Left cardiac atrium (tissue), 4 donors: ENCODE data around the gene BCL2L14. TPM values are rescaled to one million over a fixed set of nuclear protein-coding genes. Genes with fewer than 3 reads are reported as not detected.

ENCODE experiments used
- ATAC-seq, 2 donors: fragments of 200-7000 bp; cut with Tn5 transposase; one replicate each; pipeline ENCODE4 v1.9.1; 2020; ENCODE audit warnings: mild to moderate bottlenecking in 2 of 2, moderate library complexity in 2 of 2
- DNase-seq: peaks from one replicate; pipeline ENCODE4 v3.0.0-alpha.2; 2020
- intact Hi-C, 2 donors: fragments of 100-400 bp; cut with DNase I; formaldehyde crosslinking; loops; one replicate each; pipeline versions ENCODE4 v1.14.1 to v1.15.1; 2022 to 2023
- total RNA-seq, 2 donors: library from RNA; stranded (reverse); fragmentation: NEBNext Ultra II Directional; extraction: Animal tissue kit (Norgen Biotek cat#: 25700); gene quantifications; one replicate each; pipeline ENCODE4 v1.2.1, GENCODE V29; 2021
- donor health status: DM: no; HTN: yes; CAD: no.
- donor health status: DM: no; HTN: yes; CAD: no; lungs with severe emphysema.
- donor health status: DM: yes; HTN: yes; CAD: no.
- donor health status: Dilated cardiomyopathy.

Gene BCL2L14
- total RNA-seq, 2 donors from 2014 or later, result not detected

DNA sequence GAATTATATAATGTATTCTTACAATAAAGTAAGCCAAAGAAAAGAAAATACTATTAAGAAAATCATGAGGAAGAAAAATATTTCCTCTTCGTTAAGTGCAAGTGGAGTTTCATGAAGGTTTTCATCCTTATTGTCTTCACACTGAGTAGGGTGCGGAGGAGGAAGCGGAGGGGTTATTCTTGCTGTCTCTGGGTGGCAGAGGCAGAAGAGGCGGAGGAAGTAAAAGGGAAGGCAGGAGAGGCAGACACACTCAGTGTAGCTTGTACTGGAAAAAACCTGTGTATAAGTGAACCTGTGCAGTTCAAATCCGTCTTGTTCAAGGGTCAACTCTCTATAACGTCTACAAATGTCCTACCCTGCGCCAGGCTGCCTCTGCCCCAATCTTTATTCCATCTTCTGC is 22.0 kb upstream of the BCL2L14 start:
- intact Hi-C loops, result no loop called here
- no peak for ATAC-seq

DNA sequence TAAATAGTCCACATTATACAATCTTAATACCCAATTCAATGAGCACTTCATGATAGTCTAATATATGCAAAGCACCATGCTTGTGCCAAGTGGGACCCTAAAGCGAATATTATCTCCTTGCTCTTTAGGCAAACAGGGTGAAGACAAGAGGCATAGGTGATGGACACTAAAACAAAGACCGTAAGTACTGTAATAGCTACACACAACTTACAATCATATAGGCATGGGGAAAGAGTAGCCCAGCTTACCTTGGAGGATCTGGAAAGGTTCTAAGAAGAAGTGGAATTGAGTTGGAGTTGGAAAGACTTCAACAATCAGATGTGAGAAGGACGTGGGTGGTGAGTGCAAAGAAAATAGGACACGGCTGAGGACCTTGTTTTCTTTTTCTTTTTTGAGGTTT is 19.1 kb upstream of the BCL2L14 start:
- no peak for ATAC-seq
- intact Hi-C loops, result no loop called here
- no peak for DNase-seq

More for the DNA sequence above, 22.0 kb upstream of the BCL2L14 start:
- no peak for DNase-seq

DNA sequence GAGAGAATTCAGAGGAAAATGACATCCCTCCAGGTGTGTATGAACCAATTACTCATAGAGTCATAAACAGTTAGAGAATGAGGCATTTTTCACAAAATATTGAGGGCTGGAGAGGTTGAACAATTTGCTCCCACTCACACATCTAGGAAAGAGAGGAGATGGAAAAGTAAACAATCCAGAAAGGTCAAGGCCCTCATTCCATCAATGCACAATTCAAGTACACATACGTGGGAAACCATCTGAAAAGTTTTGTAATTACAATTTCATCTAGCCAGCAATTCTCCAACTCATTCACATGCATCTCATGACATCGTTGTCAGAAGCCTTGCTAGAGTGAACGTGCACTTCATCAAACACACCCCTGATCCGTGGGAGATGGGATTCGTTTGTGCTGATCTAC is 15.7 kb upstream of the BCL2L14 start:
- ATAC-seq, result no peak
- DNase-seq, result no peak
- intact Hi-C loops, result no loop called here

DNA sequence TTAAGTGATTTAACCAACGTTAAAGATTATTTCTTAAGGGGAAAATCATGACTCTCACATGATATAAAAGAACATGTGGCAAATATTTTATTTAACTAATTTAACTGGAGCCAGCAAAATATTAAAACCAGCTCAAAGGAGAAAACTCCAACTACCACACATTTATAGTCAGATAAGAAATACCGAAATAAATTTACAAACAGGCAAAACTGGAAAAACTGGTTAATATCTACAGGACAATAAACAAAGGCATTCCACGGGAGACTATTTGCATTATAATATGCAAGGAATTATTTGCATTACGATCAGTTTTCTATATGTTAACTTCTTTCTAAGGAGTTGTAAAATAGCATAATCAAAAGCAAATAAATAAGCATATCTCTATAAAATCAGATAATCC is 13.8 kb upstream of the BCL2L14 start:
- intact Hi-C loops, result no loop called here
- ATAC-seq (no peak), DNase-seq (no peak)

DNA sequence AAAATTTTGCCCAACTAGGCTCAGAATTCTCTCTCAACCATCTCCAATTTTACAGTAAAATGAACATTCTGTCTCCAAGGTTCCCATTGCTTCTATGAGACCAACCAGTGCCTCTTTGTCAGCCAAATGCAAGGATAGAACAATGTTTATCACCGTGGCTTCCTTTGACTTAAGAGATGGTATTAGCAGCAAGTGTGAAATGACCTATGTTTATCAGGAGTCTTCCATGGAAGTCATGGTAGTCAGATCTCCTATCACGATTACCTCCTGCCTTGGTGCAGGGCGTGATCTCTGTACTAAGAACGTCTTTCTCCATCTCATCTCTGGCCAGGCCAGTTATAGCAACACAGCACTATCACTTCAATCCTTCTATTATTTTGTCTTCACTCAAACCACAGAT is 6.1 kb upstream of the BCL2L14 start:
- DNase-seq (no peak), ATAC-seq (no peak)
- intact Hi-C loops, result no loop called here

DNA sequence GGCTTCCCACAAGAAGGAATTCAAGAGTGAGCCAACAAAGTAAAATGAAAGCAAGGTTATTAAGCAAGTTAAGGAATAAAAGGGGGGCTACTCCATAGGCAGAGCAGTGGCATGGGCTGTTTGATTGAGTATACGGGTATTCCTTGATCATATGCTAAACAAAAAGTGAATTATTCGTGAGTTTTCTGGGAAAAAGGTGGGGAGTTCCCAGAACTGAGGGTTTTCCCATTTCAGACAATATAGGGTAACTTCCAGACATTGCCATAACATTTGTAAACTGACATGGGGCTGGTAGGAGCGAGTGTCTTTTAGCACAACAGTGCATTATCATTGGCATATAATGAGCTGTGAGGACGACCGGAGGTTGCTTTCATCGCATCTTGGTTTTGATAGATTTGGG is 2.0 kb upstream of the BCL2L14 start:
- DNase-seq, result no peak
- intact Hi-C loops, result no loop called here

DNA sequence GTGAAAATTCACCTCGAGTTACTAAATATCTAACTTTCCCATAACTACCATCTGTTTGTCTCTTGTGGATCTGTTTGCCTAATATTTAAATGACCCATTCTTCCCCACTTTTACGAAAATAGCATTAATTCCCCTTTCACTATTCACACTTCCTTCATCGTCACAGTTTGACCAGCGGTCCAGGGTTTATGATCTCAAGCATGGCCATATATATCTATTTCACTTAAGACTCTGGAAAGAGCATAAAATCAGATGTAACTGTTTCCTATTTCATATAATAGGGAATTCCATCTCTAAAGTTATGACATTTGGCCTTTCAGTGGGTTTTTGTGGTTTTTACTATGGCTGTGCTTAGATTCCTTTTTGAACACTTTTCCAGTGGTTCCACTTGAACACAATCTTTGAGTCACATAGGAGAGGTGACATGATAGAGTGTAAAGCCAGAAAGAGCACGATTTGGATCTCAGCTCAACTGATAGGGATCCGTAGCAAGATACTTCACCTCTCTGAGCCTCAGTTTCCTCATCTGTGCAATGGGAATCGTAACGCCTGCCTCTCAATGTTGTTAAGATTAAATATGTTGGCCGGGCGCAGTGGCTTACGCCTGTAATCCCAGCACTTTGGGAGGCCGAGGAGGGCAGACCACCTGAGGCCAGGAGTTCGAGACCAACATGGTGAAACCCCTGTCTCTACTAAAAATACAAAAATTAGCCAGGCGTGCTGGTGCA is 754 bp upstream of the BCL2L14 start:
- ATAC-seq (no peak), DNase-seq (no peak)
- intact Hi-C loops, result no loop called here

More for the DNA sequence above, 2.0 kb upstream of the BCL2L14 start:
- ATAC-seq, result no peak

DNA sequence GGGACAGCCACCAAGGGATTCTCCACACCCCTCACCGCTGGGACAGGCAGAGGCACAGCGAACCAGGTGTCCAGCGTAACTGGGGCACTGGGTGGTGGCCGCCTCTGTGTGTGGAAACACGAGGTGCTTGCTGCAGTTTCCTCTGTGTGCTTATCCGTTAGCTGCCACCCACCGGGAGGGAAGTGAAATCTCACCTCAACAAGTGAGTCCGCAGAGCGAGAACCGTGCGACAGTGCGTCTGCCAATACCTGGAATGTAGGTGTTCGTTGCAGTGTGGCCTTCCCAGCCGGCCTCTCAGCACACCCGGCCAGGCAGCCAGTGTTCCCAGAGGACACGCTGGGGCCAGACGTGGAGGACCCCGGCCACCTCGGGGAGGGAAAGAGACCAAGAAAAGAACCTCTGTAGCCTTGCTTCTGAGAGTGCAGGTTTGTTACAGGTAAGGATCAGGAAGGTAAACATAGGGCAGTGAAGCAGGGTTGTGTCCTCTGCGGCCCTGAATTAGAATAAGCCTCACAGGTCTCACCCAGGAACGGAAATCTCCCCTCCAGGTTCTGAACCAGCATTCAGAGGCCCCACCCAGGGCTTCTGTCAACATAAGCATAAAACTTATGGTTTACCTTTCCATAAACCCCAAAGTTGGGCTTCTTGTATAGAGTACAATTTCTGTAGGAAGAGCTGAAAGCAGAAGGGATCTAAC is 1.5 kb downstream of the BCL2L14 start:
- ATAC-seq (no peak), DNase-seq (no peak)
- intact Hi-C loops, result no loop called here

DNA sequence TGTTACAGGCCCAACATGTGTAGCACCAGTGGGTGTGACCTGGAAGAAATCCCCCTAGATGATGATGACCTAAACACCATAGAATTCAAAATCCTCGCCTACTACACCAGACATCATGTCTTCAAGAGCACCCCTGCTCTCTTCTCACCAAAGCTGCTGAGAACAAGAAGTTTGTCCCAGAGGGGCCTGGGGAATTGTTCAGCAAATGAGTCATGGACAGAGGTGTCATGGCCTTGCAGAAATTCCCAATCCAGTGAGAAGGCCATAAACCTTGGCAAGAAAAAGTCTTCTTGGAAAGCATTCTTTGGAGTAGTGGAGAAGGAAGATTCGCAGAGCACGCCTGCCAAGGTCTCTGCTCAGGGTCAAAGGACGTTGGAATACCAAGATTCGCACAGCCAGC is 8.6 kb downstream of the BCL2L14 start:
- ATAC-seq (no peak), DNase-seq (no peak)
- intact Hi-C loops, result no loop called here

DNA sequence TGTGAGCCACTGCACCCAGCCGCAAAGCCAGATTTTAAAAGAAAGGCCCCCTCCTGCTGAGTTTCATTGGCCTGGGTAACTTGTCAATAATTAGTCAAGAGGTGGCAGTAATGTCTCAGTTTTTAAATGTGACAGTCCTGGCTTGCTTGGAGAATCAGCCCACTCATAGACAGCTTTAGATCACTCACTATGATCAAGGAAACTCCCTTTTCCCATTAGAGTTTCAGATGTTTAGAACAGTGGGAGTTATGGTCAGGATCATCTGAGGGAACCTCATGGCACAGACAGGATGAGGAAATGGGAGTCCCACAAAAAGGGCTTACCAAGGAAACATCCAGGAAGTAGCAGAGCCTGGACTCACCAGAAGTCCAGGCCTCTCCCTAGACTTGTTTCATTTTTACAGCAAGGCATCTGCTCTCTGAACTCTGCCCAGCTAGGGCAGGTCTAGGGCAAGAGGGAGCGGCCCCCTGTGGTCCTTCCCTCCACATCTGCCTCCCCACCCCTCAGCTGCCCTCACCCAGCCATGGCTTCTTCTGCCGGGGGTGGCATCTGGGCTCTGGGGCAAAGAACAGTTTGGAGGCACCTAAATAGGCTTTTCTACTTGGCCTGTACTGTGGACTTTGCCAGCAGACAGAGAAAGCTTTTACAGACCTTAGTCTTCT is 11.2 kb downstream of the BCL2L14 start:
- peak; percentile 81 for ATAC-seq
- intact Hi-C loops, result loop anchor here (2.0 to 5.0 kb wide), 3 partner anchors 245 to 253 kb away; no protein-coding TSS in a partner anchor
- no peak for DNase-seq

DNA sequence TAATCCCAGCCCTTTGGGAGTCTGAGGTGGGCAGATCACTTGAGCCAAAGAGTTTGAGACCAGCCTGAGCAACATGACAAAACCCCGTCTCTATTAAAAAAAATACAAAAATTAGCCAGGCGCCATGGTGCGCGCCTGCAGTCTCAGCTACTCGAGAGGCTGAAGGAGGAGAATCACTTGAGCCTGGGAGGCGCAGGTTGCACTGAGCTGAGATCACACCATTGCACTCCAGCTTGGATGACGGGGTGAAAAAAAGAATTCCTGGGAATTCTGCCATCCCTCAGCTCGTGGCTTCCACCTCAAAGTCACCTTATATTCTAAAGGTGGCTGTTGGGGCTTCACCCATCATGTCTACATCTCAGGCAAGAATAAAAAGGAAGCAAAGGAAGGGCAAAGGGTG is 12.9 kb downstream of the BCL2L14 start:
- ATAC-seq (no peak), DNase-seq (no peak)
- intact Hi-C loops, result loop anchor here (2.0 to 5.0 kb wide), 2 partner anchors 243 to 249 kb away; no protein-coding TSS in a partner anchor

DNA sequence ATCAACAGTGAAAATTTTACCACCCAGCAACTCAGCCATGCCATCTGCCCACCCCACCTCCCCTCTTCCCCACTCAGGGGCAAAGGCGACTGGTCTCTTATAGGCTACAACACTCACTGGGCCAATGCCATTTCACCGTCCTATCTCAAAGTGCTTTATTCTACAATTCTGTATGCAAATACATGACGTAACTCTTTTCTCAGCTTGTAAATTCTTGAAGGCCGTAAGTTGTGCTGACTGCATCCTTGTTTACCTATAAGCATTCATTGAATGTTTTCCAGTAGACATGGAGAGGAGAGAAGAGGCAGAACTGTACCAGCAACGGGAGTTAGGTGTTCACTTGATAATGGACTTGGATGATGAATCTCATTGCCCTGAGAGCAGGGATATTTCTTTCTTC is 15.6 kb downstream of the BCL2L14 start:
- ATAC-seq (no peak), DNase-seq (no peak)
- intact Hi-C loops, result no loop called here

DNA sequence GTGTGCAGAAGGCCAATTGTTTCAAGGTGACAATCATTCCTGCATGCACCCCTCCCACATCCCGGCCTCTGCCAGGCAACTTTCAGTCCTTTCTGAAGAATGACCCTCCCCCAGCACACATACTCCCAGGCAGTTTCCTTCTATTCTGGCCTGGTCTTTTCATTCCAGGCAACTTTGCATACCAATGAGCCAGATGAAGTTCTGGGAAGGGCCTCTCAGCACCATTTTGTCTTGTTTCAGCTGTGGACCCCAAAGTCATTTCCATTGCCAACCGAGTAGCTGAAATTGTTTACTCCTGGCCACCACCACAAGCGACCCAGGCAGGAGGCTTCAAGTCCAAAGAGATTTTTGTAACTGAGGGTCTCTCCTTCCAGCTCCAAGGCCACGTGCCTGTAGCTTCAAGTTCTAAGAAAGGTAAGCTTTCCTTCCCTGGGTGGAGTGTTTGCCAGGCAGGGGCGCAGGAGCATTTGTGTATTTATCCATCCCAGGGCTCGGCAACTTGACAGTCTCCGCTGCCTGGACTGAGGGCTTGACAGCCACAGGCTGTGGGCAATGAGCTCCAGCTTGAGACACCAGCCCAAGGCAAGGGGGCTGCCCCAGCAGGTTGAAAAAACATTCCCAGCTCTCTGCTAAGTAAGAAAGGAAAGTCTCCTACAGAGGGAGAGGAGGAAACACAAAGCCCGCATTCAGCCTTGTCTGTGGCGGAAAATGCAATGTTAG is 16.4 kb downstream of the BCL2L14 start:
- no peak for DNase-seq
- ATAC-seq, result no peak
- intact Hi-C loops, result no loop called here

DNA sequence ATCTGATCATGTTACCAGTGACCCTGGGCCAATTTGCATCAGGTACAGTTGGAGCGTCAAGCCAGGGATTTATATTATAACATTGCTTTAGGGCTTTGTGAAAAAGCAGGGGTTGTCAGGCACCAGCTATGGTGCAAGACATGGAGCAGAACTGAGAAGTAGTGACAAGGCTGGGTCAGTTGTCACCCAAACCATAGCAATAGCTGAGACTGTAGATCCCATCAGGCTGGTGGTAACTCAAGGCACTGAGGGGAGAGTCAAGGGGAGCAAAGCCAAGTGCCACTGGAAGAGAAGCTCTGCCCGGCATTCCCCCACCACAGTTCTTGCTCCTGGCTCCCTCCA is 16.9 kb downstream of the BCL2L14 start:
- intact Hi-C loops, result no loop called here
- DNase-seq, result no peak
- no peak for ATAC-seq

DNA sequence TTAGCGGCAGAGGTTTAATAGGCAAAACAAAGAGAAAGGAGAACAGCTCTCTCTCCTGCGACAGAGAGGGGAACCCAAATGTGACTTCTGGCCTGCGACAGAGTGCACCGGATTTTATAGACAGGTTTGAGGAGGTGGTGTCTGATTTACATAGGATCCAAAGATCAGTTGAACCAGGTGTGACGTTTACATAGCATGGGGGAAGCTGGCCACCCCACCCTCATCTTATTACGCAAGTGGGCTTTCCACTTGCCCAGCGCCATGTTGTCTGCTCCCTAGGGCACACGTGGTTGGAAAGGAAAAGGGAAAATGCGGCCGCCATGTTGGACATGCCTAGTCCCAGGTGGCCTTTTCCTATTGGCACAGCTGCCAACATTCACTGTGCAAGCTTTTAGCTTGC is 17.4 kb downstream of the BCL2L14 start:
- ATAC-seq, result no peak
- intact Hi-C loops, result no loop called here
- DNase-seq, result no peak

DNA sequence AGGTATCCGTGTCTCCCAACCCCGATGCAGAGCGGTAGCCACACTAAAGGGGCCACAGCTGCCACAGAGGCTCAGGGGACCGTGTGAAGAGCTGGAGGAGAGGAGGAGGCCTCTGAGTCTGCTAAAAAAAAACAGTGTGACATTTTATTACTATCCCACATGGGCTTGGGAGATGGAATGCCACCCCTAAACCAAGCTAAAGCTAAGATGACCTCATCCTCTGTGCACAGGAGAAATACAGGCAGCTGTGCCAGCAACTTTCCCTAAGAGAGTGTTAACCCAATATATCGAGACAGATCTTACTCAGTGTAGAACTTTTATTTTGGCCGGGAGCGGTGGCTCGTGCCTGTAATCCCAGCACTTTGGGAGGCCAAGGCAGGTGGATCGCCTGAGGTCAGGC is 18.0 kb downstream of the BCL2L14 start:
- DNase-seq (no peak), ATAC-seq (no peak)
- intact Hi-C loops, result no loop called here

DNA sequence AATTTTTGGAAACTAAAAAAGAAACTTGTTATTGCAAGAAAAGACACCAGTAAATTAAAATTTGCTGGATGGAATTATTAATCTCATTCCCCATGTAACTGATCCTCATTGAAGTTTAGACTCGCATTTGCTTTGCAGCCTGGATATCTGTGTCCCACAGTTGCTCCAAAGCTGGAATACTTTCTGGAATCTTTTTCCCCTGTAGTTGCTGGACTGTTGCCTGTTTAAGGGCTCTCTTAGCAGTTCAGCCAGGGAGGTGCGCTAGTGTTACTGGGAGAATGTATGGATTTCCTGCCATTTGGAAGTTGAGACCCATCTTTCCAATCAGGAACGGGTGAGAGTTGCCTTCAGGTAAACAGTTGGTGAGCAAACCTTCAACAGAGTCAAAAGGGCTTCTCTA is 20.3 kb downstream of the BCL2L14 start:
- intact Hi-C loops, result no loop called here
- DNase-seq (no peak), ATAC-seq (no peak)

DNA sequence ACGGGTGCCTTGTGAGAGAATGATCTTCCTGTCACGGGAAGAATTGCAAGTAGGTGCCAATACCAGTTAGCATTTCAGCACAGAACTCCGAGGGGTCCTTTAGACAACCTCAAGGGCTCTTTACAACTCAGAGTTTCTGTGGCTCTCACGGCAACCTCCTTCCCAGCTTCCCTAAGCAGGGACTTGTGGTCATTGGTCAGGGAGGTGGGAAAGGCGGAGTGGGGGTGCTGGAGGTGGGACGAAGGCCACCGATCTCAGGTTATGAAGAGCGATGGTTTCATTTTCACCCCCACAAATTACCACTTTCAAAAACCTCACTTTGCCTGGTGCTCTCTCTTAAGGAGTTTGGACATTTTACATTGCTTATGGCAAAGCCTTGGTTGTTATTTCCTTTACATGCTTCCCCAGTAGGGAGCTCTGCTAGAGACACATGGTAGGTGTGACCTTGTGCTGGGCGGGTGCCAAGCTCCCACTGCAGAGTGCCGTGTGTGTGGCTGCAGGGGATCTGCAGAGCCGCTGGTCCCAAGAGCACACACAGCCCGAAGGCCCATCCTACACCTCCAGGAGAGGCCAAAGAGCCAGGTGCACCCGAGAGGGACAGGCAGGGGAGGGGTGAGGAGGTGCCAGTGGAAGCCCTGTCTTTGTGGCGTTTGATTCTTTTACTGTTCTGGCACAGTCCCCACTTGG is 21.4 kb downstream of the BCL2L14 start:
- ATAC-seq (peak in 1 of 2 donors; percentile 19), DNase-seq (no peak)
- intact Hi-C loops, result no loop called here

DNA sequence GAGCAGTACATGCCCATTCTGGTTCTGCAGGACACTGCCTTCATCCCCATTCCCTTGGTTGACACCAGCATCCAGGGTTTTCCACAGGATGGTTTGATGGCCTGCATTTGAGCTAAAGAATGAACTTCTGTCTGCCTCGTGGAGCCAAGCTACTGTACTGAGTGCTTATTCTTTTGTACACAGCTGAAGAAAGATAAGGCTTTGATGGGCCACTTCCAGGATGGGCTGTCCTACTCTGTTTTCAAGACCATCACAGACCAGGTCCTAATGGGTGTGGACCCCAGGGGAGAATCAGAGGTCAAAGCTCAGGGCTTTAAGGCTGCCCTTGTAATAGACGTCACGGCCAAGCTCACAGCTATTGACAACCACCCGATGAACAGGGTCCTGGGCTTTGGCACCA is 23.7 kb downstream of the BCL2L14 start:
- ATAC-seq, result no peak
- intact Hi-C loops, result no loop called here
- no peak for DNase-seq
